ENCODE data around the gene ARHGAP25. TPM values are rescaled to one million over a fixed set of nuclear protein-coding genes. Genes with fewer than 3 reads are reported as not detected.
A peak's percentile ranks its signal among the peaks of the same experiment; 100 is the strongest.

ARHGAP25 gene
- total and polyA plus RNA-seq, 2 of the 4 experiments (the other 2 are of a cell fraction): 0.29 to 0.36 TPM

DNA sequence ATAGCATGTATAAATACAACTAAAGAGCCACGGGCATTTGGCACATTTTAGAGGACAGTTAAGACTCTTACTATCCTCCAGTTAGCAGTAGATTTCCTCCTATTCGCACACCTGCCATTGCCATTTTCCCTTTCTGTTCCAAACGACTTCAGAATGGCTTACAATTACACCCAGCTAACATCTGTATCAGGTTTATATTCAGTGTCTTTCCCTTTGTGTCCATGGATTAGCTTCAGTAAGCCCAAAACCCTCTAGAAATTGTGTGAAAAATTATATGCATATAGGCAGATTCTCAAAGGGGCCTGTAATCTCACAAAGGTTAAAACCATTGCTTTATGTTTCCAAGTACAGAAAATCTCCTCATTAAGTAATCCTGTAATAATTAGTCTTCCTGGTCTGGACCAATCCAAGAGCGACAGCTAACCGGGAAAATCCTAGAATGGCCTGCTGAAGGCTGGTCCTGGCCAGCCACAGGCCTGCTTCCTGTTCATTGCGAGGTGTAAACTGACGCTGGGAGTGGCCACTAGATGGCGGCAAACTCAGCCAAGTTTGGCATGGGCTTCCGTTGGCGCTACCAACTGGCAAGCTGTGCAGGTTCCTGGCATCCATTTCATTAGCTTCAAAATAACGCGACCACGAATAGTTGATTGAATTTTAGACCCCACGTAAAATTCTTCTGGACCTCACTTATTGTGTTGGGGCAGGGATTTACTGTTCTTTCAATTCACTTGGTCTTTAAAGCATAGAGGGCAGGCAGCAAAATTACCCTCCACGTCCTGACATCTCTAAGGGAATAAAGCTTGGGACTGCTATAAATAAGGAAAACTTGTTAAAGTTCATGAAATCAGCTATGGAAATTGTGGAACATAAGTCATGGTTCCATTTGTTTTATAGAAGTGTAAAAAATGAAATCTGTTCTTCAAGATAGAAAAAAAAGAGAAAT is 17.1 kb downstream of the ARHGAP25 start (continued):
- TF ChIP-seq, protein P1, sequence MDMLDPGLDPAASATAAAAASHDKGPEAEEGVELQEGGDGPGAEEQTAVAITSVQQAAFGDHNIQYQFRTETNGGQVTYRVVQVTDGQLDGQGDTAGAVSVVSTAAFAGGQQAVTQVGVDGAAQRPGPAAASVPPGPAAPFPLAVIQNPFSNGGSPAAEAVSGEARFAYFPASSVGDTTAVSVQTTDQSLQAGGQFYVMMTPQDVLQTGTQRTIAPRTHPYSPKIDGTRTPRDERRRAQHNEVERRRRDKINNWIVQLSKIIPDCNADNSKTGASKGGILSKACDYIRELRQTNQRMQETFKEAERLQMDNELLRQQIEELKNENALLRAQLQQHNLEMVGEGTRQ (IDR thresholded peaks at IDR 0.05; ENCODE audit: low read depth, low read length): no peak
- TF ChIP-seq MAZ (IDR thresholded peaks at IDR 0.05; ENCODE audit: borderline replicate concordance, low read depth, low read length): no peak

DNA sequence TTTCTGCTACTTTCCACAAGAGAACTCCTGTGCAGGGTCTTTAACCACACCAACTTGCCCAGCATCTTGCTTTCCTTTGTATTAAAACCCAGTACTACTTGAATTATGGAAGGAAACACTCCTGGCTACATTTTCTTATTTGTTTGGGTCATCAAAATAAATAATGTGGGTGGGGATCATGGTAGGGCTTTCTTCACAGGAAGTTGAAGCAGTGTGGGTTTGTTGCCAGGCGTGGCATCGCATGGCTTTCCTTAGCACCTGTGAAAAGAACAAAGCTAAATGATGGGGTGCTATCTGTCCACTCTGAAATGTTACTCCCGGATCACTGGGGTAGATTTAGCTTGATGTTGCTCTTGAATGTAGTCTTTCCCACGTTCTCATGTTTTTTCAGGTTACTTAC is 18.7 kb downstream of the ARHGAP25 start:
- Histone ChIP-seq H3K27ac (ENCODE audit: insufficient read depth, low read length) (no peak overlapping the region), H2BK15ac (ENCODE audit: low read depth, low read length) (peak overlapping the region; percentile 92; the same call in 1 of the 3 replicates), H3K14ac (replicated peaks; ENCODE audit: low read depth, low read length) (peak overlapping the region; percentile 42), H2BK5ac (ENCODE audit: low read depth, low read length, poor library complexity, severe bottlenecking) (no peak overlapping the region), H3K9ac (ENCODE audit: low read depth, low read length) (no peak overlapping the region), H4K5ac (ENCODE audit: low read depth, low read length) (no peak overlapping the region), H4K20me1 (ENCODE audit: insufficient read depth, low read length) (no peaks in the 10 kb centered on the region), H2BK120ac (ENCODE audit: low read depth, low read length) (peak overlapping the region; percentile 58), H3K4me2 (ENCODE audit: low read depth, low read length) (no peak overlapping the region), H3K4ac (ENCODE audit: low read depth, low read length) (peak overlapping the region; percentile 56; the same call in 1 of the 2 replicates), H3K4me3 (ENCODE audit: insufficient read depth, low read depth, low read length) (no peak overlapping the region), H3K27me3 (ENCODE audit: control insufficient read depth, insufficient read depth, low read length) (no peaks in the 10 kb centered on the region), H4K8ac (ENCODE audit: low read depth in 2 of 2, low read length in 2 of 2) (0 out of 4 replicates have a peak overlapping the region, but pooled peaks of 1 of the 2 experiments have one; percentile 10), H3K9me1 (ENCODE audit: insufficient read depth, low read length) (no peaks in the 10 kb centered on the region; the same call in 1 of the 2 replicates), H2AFZ (replicated peaks; ENCODE audit: low read length, poor library complexity) (no peak overlapping the region), H3K18ac (ENCODE audit: low read depth, low read length) (no peak overlapping the region), H3K56ac (ENCODE audit: extremely low read depth, insufficient read depth, low read length) (no peak overlapping the region), H2BK20ac (ENCODE audit: low read depth, low read length) (no peak overlapping the region; the same call in 1 of the 2 replicates), H2AK9ac (replicated peaks; ENCODE audit: low read depth, low read length, poor library complexity) (no peak overlapping the region), H3K23ac (ENCODE audit: low read depth, low read length) (no peak overlapping the region), H3K36me3 (ENCODE audit: control insufficient read depth, insufficient read depth, low read length) (no peaks in the 10 kb centered on the region), H4K91ac (ENCODE audit: insufficient read depth, low read depth, low read length) (0 out of 2 replicates have a peak overlapping the region, but pooled peaks have one; percentile 15), H2AK5ac (ENCODE audit: low read depth, low read length) (peak overlapping the region; percentile 39; the same call in 1 of the 2 replicates), H3K79me1 (ENCODE audit: low read depth in 1 of 2, low read length in 2 of 2) (no peaks in the 10 kb centered on the region), H3K4me1 (ENCODE audit: control insufficient read depth, insufficient read depth, low read length) (no peaks in the 10 kb centered on the region), H3K9me3 (ENCODE audit: control insufficient read depth, insufficient read depth, low read length) (no peaks in the 10 kb centered on the region)
- CTCF ChIA-PET: interaction anchor here (0.6 to 1.8 kb wide), 4 partner anchors 11 to 172 kb away, joined by 3 to 5 read pairs (median 3); no protein-coding TSS in a partner anchor
- dilution Hi-C loops (cut with HindIII; ENCODE audit: low sequenced_read_pairs, unreplicated experiment): no loop called here
- no TSS peak for BruUV-seq (replicated peaks)
- 100% methylated on average over 2 of the region's 4 CpGs; no CpG with 5 or more reads in 1 of the 2 experiments for WGBS, 2 experiments (ENCODE audit: extremely low coverage in 2 of 2, insufficient read length in 1 of 2)
- POLR2A ChIA-PET (ENCODE audit: unreplicated experiment): no interaction called here
- in situ Hi-C loops (cut with MboI; ENCODE audit: low sequenced_read_pairs): no loop called here
- ATAC-seq (ENCODE audit: low read depth): no peak
- no peak for TF ChIP-seq FOS (IDR thresholded peaks at IDR 0.05; ENCODE audit: low read depth, low read length)
- TF ChIP-seq SMC3 (IDR thresholded peaks at IDR 0.05; ENCODE audit: low read depth, low read length): no peak
- no peak for TF ChIP-seq MXI1 (IDR thresholded peaks at IDR 0.05; ENCODE audit: borderline replicate concordance, low read depth, low read length)
- TF ChIP-seq, protein P2, sequence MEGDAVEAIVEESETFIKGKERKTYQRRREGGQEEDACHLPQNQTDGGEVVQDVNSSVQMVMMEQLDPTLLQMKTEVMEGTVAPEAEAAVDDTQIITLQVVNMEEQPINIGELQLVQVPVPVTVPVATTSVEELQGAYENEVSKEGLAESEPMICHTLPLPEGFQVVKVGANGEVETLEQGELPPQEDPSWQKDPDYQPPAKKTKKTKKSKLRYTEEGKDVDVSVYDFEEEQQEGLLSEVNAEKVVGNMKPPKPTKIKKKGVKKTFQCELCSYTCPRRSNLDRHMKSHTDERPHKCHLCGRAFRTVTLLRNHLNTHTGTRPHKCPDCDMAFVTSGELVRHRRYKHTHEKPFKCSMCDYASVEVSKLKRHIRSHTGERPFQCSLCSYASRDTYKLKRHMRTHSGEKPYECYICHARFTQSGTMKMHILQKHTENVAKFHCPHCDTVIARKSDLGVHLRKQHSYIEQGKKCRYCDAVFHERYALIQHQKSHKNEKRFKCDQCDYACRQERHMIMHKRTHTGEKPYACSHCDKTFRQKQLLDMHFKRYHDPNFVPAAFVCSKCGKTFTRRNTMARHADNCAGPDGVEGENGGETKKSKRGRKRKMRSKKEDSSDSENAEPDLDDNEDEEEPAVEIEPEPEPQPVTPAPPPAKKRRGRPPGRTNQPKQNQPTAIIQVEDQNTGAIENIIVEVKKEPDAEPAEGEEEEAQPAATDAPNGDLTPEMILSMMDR (conservative IDR thresholded peaks at IDR 0.05; ENCODE audit: low read depth, low read length): no peak
- no peak for TF ChIP-seq CEBPB (IDR thresholded peaks at IDR 0.05; ENCODE audit: low read depth, low read length)
- no peak for TF ChIP-seq BHLHE40 (IDR thresholded peaks at IDR 0.05; ENCODE audit: low read depth, low read length)
- no peak for DNase-seq
- intact Hi-C loops (cut with micrococcal nuclease): no loop called here
